HG03025 (cell line): ENCODE results near the gene ADK.
"Not testable (repeated sequence)": the region's sequence is repeated elsewhere in the genome, so short reads cannot be mapped to it uniquely, and the experiment has no call there.

Experiments used
- ATAC-seq: cut with Tn5 transposase; IDR thresholded peaks from one replicate; pipeline ENCODE4 v1.9.1; 2021; ENCODE audit warnings: mild to moderate bottlenecking, moderate library complexity; ENCODE audit not compliant: unreplicated experiment, low FRiP score

ADK gene

DNA sequence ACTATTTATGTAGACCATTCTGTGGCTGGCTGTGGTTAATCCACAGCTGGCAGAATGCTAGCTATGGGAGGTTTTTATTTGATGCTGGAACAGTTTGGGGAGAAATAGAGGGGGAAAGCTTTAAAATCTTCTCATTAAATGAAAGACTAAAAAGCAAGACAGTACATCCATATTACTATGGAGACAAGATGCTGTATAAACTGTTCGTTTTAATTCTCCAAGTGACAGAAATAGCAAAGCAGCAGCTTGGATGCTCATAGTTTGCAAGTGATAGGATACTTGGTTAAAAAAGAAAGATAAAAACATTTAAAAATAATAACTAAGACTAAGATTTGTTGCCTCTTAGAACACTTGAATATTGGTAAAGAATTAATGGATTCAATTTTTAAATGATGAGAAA lies 370.5 kb downstream of the ADK start:
- no peak for ATAC-seq

DNA sequence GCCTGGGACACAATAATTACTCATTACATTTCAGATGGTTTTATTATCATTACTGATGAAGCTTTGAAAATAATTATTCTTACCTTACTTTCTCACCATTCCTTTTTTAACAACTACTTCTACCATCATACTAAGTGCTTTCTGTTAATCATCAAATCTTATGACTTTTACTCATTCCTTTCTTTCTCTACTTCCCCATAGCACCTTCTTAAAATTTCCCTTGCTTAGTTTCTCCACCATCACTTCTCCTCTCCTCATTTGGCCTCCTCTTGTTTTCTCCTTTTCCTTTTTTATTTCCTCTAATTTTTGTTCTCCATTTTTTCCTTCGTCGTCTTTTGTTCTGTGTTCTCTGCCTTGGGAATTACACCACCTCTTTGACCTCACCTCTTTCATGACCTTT lies 372.2 kb downstream of the ADK start:
- ATAC-seq = no peak

GRCh38 chr10:74525885-74526284 lies 374.9 kb downstream of the ADK start:
- ATAC-seq = no peak

DNA sequence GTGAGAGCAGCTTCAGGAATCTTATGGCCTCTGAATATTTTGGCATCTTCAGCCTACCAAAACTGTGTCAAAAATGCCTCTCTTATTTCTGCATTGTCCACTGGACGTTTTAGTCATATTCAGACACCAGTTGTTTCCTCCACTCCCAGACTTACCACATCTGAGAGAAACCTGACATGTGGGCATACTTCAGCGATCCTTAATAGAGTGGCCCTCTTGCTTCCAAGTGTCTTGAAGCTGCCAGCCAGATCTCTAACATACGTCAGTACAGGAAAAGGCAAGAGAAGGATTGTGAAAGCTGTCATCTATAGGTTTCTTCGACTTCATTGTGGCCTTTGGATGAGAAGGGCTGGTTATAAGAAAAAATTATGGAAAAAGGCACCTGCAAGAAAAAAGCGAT lies 376.6 kb downstream of the ADK start:
- ATAC-seq = not testable (repeated sequence)

DNA sequence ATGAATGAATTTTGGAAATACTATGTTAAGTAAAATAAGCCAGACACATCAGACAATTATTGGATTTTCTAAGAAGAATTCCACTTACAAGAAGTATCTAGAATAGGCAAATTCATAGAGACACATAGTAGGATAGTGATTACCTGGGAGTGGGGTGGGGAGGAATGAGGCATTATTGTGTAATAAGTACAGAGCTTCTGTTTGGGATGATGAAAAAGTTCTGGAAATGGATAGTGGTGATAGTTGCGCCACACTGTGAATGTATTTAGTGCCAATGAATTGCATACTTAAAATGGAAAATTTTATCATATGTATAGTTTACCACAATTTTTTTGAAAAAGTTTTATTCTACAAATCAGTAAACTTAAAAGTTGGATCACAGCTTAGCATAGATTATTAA lies 378.2 kb downstream of the ADK start:
- no peak for ATAC-seq

- no peak for ATAC-seq
These were observed 380.0 kb downstream of the ADK start for GRCh38 chr10:74530981-74531380.

GRCh38 chr10:74539317-74539716 lies 388.3 kb downstream of the ADK start:
- ATAC-seq = no peak

GRCh38 chr10:74541375-74541774 lies 390.4 kb downstream of the ADK start:
- ATAC-seq = no peak

DNA sequence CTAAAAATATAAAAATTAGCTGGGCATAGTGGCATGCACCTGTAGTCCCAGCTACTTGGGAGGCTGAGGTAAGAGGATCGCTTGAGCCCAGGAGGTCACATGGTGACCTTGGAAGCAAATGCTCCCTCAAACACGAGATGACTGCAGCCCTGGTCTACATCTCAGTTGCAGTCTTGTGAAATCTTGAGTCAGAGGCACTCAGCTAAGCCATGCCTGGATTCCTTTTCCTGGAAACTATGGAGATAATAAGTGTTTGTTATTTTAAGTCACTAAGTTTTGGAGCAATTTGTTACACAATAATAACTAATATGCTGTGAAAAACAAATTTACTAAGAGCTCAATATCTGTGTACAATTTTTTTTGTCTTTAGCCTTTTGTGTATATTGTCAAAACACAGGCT lies 391.1 kb downstream of the ADK start:
- no peak for ATAC-seq

- ATAC-seq = no peak
These were observed 392.3 kb downstream of the ADK start for GRCh38 chr10:74543276-74543675.

- no peak for ATAC-seq
These were observed 393.1 kb downstream of the ADK start for GRCh38 chr10:74544106-74544505.

GRCh38 chr10:74548676-74549075 lies 397.7 kb downstream of the ADK start:
- ATAC-seq = no peak

- ATAC-seq = no peak
These were observed 405.2 kb downstream of the ADK start for GRCh38 chr10:74556072-74556705.

- ATAC-seq = no peak
These were observed 406.1 kb downstream of the ADK start for GRCh38 chr10:74557098-74557497.

DNA sequence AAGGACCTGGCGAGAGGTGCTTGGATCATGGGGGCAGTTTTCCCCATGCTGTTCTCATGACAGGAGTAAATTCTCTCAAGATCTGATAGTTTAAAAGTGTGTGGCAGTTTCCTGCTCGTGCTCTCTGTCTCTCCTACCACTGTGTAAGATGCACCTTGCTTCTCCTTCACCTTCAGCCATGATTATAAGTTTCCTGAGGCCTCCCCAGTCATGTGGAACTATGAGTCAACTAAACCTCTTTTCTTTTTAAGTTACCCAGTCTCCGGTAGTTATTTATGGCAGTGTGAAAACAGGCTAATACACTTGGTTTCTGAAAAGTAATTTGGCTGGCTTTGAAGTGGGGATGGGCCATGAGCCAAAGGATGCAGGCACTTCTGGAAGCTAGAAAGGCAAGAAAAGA lies 407.4 kb downstream of the ADK start:
- no peak for ATAC-seq

DNA sequence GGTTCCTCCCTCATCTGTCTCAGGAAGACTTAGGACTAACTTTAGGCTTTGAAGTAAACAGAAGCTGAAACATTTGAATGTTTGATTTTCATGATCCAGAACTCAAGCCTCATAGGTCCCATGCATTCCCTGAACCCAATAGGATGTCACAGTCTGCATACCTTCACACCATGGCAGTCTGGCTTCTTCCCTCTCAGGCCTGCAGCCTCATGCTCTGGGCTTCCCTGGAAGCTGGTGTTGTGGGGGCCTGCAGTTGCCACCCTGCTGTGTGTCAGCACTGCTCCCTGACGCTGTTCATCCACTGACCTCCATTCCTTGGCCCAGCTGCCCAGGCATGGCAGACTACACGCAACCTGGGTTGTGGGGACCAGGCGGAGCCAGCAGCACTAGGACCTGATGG lies 407.9 kb downstream of the ADK start:
- ATAC-seq = no peak

DNA sequence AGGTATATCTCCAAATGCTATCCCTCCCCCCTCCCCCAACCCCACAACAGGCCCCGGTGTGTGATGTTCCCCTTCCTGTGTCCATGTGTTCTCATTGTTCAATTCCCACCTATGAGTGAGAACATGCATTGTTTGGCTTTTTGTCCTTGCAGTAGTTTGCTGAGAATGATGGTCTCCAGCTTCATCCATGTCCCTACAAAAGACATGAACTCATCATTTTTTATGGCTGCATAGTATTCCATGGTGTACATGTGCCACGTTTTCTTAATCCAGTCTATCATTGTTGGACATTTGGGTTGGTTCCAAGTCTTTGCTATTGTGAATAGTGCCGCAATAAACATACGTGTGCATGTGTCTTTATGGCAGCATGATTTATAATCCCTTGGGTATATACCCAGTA lies 417.9 kb downstream of the ADK start:
- ATAC-seq = not testable (repeated sequence)

- ATAC-seq = not testable (repeated sequence)
These were observed 422.5 kb downstream of the ADK start for GRCh38 chr10:74573497-74573896.

DNA sequence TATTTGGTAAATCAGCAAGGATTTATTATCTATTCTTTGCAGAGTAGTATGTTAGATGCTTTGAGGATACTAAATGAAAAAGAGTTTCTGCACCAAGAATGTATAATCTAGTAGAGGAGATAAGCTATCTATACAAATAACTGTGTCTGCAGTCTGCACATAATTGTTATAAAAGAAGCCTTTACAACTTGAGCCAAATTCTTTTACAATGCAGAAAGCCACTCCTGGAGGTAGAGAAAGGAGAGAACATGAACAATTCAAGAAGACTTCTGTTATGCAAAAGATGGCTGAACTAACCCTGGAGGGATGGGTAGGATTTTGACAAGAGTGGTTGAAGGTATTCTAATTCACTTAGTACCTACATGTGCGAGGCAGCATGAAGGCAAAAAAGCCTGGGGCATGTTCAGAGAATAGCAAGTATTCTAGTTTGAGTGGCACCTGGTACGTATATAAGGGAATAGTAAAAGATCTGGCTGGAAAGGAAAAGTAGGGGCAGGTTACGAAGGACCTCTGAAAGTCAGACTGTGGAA lies 424.2 kb downstream of the ADK start:
- ATAC-seq = no peak

GRCh38 chr10:74575912-74576311 lies 424.9 kb downstream of the ADK start:
- ATAC-seq = no peak

DNA sequence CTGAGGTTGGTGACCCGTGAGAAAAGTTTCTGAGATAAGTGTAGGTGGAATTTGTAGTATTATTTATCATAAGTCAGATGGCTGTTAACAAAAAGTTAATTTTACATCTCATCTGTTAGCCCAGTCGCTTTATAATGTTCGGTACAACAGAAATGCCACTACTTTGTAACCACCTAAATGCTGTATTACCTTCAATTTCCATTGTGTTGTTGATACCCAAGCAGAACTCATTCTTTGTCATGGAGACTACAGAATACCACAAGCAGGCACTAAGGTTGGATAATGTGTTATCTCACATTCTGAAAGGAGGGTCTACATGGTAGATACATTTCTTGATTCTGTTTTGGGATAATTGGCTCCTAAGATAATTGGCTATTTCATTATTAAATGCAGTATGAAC lies 425.6 kb downstream of the ADK start:
- ATAC-seq = no peak

DNA sequence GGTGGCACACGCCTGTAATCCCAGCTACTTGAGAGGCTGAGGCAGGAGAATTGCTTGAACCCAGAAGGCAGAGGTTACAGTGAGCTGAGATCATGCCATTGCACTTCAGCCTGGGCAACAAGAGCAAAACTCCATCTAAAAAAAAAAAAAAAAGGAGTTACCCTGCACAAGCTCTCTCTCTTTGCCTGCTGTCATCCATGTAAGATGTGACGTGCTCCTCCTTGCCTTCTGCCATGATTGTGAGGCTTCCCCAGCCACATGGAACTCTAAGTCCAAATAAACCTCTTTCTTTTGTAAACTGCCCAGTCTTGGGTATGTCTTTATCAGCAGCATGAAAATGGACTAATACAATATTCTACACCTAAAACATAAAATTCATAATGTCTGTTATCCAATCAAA lies 429.4 kb downstream of the ADK start:
- ATAC-seq = not testable (repeated sequence)

GRCh38 chr10:74582566-74582965 lies 431.5 kb downstream of the ADK start:
- no peak for ATAC-seq
